HG03060 (cell line): ENCODE results near the gene IL1RL1.

ENCODE experiments used
- ATAC-seq: cut with Tn5 transposase; IDR thresholded peaks from one replicate; pipeline ENCODE4 v1.9.1; 2021; ENCODE audit warnings: low read depth, moderate number of reproducible peaks; ENCODE audit not compliant: unreplicated experiment

IL1RL1 gene

GRCh38 chr2:102366406-102367112 is 55.2 kb downstream of the IL1RL1 start:
- ATAC-seq = peak; percentile 81

GRCh38 chr2:102367331-102367971 is 56.1 kb downstream of the IL1RL1 start:
- peak; percentile 35 for ATAC-seq

GRCh38 chr2:102368461-102369109 is 57.2 kb downstream of the IL1RL1 start:
- ATAC-seq = no peak

GRCh38 chr2:102369866-102370265 is 58.5 kb downstream of the IL1RL1 start:
- no peak for ATAC-seq

- no peak for ATAC-seq
These were observed 64.8 kb downstream of the IL1RL1 start for GRCh38 chr2:102376052-102376591.

- no peak for ATAC-seq
These were observed 72.4 kb downstream of the IL1RL1 start for GRCh38 chr2:102383722-102384121.

- no peak for ATAC-seq
These were observed 74.2 kb downstream of the IL1RL1 start for GRCh38 chr2:102385522-102385921.

GRCh38 chr2:102386004-102386403 is 74.6 kb downstream of the IL1RL1 start:
- ATAC-seq = no peak

GRCh38 chr2:102386867-102387541 is 75.6 kb downstream of the IL1RL1 start:
- no peak for ATAC-seq

- ATAC-seq = no peak
These were observed 76.6 kb downstream of the IL1RL1 start for GRCh38 chr2:102387763-102388546.

GRCh38 chr2:102391565-102391964 is 80.2 kb downstream of the IL1RL1 start:
- ATAC-seq = no peak

- ATAC-seq = no peak
These were observed 80.7 kb downstream of the IL1RL1 start for GRCh38 chr2:102392096-102392495.

- no peak for ATAC-seq
These were observed 81.6 kb downstream of the IL1RL1 start for GRCh38 chr2:102392942-102393341.

- no peak for ATAC-seq
These were observed 84.6 kb downstream of the IL1RL1 start for GRCh38 chr2:102396012-102396411.

- ATAC-seq = no peak
These were observed 85.8 kb downstream of the IL1RL1 start for GRCh38 chr2:102397209-102397608.

- no peak for ATAC-seq
These were observed 88.3 kb downstream of the IL1RL1 start for GRCh38 chr2:102399499-102400141.

- no peak for ATAC-seq
These were observed 90.1 kb downstream of the IL1RL1 start for GRCh38 chr2:102401456-102401855.
